ENCODE measurements around the gene CMIP. TPM values are rescaled to one million over a fixed set of nuclear protein-coding genes. Genes with fewer than 3 reads are reported as not detected.
A peak's percentile ranks its signal among the peaks of the same experiment; 100 is the strongest.

CMIP gene
- total RNA-seq, 1 experiment from 2014 or later: 16.0 TPM

DNA sequence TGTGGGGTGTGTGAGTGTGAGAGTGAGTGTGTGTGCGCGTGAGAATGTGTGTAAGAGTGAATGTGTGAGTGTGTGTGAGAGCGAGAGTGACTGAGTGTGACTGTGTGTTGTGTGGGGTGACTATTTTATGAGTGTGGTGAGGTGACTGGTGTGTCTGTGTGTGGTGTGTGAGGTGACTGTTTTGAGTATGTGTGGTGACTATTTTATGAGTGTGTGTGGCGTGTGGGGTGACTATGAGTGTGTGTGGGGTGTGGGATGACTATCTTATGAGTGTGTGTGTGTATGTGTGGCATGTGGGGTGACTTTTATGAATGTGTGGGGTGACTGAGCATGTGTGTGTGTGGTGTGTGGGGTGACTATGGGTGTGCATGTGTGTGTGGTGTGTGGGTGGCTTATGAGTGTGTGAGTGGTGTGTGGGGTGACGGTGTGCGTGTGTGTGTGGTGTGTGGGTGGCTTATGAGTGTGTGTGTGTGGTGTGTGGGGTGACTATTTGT is 181.6 kb downstream of the CMIP start:
- in situ Hi-C loops (cut with HindIII; ENCODE audit: low pct_unique_long_range_greater_than_20kb, low sequenced_read_pairs): no loop called here
- DNase-seq (ENCODE audit: low read depth): no peak

DNA sequence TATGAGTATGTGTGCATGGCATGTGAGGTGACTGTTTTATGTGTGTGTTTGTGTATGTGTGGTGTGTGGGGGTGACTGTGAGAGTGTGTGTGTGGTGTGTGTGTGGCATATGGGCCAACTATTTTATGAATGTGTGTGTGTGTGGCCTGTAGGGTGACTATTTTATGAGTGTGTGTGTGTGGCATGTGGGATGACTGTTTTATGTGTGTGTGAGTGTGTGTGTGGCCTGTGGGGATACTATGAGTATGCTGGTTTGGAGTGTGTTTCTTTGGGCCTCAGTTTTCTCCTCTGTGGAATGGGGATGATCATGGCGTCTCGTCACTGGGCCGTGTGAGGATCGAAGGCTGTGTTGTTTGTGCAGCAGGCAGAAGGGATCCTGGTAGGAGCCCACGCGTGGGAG is 182.4 kb downstream of the CMIP start:
- no peak for DNase-seq (ENCODE audit: low read depth)
- in situ Hi-C loops (cut with HindIII; ENCODE audit: low pct_unique_long_range_greater_than_20kb, low sequenced_read_pairs): no loop called here

DNA sequence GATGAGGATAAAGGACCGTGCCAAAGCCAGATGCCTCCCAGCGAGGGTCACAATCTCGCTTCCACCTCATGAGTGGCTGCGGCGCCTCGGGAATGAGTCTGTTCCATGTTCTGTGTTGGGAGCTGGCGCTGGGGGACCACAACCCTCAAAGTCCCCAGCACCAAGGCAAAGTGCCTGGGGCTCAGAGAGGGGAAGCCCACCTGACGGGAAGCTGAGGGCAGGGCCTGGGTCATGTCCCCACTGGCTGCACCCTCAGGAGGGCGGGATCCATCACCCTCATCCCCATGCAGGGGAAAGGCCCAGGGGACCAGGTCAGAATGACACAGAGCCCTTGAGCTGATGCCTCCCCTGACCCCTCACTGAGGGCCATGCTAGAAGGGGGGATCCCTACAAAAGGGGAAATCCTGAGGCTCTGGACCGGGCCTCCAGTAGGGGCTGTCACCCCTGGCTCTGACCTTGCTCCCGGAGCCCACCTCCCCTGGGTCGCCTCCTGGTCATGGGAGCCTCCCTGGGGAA is 183.2 kb downstream of the CMIP start:
- in situ Hi-C loops (cut with HindIII; ENCODE audit: low pct_unique_long_range_greater_than_20kb, low sequenced_read_pairs): no loop called here
- DNase-seq (ENCODE audit: low read depth): no peak

DNA sequence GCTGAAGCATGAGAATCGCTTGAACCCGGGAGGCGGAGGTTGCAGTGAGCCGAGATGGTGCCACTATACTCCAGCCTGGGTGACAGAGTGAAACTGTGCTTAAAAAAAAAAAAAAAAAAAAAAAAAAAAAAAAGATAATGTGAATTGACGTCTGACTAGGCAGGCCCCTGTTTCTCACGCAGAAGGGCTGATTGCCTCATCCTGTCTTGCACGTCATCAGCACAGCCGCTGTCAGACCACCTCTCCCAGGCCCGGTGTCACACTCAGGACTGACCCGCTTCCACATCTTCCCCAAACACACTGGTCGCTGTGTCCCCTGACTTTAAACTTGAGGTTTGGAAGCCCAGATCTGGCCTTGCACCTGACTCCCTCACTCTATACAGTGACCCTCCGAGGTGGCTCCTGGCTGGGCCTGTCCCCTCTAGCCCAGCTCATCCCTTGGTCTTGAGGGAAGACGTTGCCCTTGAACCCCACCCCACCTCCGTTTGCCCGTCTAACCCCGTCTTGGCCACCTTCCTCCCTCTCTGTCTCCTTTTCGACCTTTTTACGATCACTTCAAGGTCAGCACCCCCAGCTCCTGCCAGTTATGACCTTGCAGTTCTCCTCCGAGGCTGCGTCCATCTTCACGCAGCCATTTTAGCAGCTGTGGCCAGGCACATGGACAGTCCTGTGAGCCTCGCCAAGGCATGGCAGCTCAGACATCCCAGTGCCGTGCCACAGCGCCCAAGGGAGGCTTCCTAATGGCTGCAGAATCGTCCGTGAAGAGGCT is 184.6 kb downstream of the CMIP start:
- in situ Hi-C loops (cut with HindIII; ENCODE audit: low pct_unique_long_range_greater_than_20kb, low sequenced_read_pairs): no loop called here

DNA sequence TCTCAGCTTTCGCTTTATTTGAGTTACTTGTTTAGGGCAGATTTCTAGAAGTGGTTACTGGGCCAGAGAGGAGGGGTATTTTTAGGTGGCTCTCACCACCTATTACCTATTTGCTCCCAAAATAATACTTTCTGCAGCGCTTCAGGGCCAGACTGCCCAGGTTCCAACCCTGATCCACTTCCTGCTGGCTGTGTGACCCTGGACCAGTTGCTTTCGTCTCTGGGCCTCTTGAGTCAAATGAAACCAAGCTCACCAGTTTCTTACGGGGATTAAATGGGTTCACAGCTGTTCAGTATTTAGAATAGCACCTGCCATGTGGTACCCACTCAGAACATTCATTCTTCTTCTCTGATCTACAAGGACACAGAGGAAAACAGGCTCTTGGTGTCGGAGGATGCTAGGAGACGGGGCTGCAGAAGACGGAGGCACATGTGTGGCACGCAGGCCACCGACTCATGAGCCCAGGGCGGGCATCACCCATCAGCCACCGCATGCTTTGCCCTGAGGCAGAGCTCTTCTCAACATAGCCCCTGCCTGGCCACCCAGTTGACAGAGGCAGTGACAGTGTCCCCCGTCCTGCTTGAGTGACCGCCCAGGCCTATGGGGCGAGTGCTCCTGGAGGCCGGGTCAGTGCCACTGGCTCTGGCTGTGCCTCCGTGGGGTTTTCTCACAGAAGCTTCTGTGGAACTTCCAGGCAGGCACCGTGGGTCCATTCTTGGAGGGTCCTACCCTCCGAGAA is 185.5 kb downstream of the CMIP start:
- no peak for DNase-seq (ENCODE audit: low read depth)

More for the DNA sequence above, 184.6 kb downstream of the CMIP start:
- no peak for DNase-seq (ENCODE audit: low read depth)

DNA sequence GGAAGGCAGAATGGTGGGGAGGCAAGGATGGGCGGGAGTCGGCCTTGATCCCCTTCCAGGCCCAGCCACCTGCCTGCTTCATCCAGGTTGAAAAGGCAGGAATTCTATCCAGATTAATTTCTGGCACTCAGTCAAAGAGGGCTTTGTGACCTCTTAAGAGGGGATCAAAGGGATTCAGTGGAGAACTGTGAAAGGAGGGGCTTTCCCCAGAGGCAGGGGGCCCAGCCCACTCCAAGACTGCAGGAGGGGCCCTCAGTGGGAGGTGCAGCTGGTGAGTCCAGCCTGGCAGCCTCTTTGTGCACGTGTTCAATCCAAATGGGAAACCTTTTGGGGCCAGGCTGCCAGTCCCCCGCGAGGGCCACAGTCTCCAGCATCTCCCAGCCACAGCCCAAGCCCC is 186.0 kb downstream of the CMIP start:
- in situ Hi-C loops (cut with HindIII; ENCODE audit: low pct_unique_long_range_greater_than_20kb, low sequenced_read_pairs): no loop called here
- no peak for DNase-seq (ENCODE audit: low read depth)

More for the DNA sequence above, 185.5 kb downstream of the CMIP start:
- in situ Hi-C loops (cut with HindIII; ENCODE audit: low pct_unique_long_range_greater_than_20kb, low sequenced_read_pairs): no loop called here

DNA sequence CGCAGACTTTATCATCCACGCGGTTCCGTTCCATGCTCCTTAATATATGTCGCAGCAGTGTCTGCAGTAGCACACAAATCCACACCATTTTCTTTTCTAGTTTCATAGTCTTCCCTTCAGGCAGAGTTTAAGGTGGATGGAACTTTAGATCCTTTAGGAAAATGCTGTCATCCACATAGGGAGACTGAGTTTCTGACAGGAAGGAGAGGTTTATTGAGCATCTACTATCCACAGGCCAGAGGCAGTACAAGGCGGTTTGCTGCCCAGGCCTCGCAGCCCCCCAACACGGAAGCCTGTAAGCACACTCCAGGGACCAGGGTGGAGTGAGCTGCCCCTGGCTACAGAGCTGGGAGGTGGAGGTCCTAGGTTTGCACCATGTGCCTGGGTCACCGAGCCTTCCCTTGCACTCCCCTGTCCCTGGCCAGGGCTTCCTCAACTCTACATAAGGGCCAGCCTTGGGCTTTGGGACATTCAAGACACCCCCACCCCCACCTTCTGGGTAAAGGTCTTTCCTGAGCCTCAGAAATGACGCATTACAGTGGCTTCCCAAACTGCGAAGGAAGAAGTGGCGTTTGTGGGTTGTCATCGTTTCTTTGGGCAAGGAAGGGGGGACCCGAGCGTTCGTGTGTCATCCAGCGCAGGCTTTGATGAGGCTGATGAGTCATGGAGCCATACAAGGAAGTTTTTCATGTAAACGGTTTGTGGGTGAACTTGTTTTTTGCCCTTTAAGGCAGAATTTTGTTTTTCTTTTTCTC is 188.0 kb downstream of the CMIP start:
- in situ Hi-C loops (cut with HindIII; ENCODE audit: low pct_unique_long_range_greater_than_20kb, low sequenced_read_pairs): no loop called here
- DNase-seq (ENCODE audit: low read depth): peak; percentile 61

DNA sequence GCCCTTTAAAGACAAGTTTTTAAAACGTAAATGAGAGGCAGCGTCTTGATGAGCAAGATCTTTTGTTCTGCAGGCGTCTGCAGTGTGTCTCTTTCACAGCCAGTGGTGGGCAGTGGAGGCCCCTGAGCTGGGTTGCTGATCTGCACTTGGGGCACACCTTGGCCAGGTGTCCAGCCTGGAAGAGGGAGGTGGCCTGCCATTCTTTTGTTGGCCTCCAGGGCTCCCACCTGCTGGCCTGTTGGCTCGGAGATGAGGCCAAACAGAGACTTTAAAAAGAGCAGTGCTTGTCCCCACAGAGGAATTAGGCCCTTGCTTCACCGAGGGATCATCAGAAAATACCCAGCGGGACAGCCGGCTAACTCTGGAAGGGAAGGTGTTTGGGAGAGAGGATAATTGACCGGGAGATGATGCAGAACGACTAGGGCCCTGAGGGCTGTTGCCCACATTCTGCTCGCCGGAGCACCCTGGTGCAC is 188.6 kb downstream of the CMIP start:
- no peak for DNase-seq (ENCODE audit: low read depth)
- in situ Hi-C loops (cut with HindIII; ENCODE audit: low pct_unique_long_range_greater_than_20kb, low sequenced_read_pairs): no loop called here

DNA sequence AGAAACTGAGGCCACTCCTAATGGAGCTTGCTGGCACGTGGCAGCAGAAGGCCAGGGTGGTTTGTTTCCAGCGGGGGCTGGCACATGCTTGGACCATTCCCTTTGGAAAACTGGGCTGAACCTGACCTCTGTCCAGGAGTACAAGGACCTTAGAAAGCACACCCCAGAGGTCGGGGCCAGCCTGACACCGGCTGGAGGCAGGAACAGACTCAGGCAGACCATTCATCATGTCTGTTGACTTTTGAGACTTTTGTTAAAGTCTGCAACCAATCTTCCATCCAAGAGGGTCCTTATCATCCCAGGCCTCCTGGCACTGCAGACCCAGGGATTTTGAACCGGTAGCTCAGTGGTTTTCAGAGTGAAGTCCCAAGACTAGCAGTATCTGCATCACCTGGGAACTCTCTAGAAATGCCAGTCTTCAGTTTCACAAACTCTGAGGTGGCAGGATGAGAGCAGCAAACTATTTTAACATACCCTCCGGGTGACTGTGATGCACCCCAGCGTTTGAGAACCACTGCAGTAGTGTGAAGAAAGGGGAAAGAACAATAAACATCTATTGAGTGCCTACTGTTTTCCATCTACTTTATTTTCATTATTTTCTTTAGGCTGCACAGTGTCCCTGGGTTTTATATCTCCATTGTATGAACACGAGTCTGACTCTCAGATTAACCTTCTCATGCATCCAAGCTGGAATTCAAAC is 189.2 kb downstream of the CMIP start:
- no peak for DNase-seq (ENCODE audit: low read depth)
- in situ Hi-C loops (cut with HindIII; ENCODE audit: low pct_unique_long_range_greater_than_20kb, low sequenced_read_pairs): no loop called here

DNA sequence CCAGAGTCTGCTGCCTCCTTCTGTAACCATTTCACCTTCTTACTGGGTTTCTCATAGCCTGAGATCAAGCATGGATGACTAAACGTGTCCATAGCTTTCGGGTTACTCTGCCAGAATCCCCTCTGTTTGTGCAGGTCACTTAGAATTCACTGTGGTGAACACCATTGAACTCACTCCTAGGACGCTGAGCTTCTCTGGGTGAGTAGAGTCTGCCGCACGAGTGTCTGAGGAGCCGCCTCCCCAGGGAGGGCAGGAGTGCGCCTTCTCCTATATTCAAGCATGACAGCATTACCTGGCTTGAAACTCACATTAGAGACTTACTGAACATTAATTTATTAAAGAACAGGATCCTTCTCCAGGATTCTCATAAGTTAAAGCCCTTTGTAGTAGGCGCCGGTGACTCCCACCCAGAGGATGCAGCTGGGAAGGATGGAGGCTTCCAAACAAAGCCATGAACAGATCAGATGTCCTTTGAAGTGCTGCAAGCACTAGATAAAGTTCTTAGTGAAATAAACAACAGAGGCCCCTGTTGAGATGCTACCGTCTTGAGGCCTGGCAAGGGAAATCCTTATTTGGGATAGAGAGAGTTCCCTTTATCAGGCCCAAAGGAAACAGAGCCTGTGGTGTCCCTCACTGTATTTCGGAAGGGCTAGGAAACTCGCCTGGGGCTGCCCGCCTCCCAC is 189.9 kb downstream of the CMIP start:
- in situ Hi-C loops (cut with HindIII; ENCODE audit: low pct_unique_long_range_greater_than_20kb, low sequenced_read_pairs): no loop called here
- no peak for DNase-seq (ENCODE audit: low read depth)

DNA sequence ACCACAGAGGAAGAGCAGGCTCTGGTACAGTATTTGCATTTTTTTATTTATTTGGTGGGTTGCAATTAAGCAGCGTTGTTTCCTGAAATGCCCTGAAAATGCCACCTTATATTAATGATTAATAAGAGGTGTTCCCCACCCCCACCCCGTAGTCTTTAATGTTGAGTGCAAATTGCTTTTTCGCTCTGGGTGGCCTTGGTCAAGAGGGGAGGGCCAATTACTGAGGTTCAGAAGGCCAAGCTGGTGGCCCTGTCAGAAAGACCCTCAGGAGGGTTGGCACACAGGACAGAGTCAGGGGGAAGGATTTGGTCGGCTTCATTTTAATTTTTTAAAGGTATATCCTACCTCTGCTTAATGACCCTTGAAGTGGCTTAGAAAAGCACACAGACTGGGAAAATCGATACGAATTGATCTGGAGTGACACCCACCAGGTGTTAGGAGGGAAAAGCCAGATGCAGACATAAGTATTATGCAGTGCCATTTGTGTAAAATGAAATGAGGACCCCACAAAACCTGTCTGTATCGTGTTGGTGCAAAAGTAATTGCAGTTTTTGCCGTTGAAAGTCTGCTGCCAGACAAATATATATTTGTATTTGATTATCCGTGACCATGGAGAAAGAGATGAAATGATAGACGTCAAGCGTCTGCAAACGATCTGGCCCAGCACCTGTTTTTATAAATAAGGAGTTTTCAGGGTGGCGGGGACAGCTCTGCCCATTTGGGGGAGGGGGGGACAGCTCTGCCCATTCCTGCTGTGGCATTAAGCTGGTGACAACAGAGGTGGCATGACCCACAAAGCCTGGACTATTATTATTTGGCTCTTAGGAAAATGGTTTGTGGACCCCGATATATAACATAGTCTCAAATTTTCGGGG is 190.7 kb downstream of the CMIP start:
- DNase-seq (ENCODE audit: low read depth): no peak

DNA sequence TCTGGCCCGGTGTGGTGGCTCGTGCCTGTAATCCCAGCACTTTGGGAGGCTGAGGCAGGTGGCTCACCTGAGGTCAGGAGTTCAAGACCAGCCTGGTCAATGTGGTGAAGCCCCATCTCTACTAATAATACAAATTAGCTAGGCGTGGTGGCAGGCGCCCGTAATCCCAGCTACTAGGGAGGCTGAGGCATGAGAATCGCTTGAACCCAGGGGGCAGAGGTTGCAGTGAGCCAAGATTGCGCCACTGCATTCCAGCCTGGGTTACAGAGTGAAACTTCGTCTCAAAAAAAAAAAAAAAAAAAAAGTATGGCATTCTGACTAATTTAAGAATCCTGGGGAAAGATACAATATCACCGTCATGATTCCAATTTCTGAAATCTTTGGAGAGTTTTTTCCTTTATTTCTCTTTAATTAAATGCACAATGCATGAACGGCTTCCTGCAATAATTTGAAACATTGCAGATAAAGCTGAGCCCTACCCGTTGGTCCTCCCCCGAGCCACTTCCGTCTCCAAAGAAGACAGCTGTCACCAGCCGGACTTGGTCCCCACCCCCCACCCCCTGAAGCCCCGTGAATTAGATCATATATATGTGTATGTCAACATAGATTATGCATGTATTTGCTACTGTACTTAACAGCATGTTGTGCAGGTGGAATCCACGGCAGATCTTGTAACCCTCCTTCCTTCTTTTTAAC is 191.8 kb downstream of the CMIP start:
- in situ Hi-C loops (cut with HindIII; ENCODE audit: low pct_unique_long_range_greater_than_20kb, low sequenced_read_pairs): no loop called here
- DNase-seq (ENCODE audit: low read depth): no peak

More for the DNA sequence above, 190.7 kb downstream of the CMIP start:
- in situ Hi-C loops (cut with HindIII; ENCODE audit: low pct_unique_long_range_greater_than_20kb, low sequenced_read_pairs): no loop called here

DNA sequence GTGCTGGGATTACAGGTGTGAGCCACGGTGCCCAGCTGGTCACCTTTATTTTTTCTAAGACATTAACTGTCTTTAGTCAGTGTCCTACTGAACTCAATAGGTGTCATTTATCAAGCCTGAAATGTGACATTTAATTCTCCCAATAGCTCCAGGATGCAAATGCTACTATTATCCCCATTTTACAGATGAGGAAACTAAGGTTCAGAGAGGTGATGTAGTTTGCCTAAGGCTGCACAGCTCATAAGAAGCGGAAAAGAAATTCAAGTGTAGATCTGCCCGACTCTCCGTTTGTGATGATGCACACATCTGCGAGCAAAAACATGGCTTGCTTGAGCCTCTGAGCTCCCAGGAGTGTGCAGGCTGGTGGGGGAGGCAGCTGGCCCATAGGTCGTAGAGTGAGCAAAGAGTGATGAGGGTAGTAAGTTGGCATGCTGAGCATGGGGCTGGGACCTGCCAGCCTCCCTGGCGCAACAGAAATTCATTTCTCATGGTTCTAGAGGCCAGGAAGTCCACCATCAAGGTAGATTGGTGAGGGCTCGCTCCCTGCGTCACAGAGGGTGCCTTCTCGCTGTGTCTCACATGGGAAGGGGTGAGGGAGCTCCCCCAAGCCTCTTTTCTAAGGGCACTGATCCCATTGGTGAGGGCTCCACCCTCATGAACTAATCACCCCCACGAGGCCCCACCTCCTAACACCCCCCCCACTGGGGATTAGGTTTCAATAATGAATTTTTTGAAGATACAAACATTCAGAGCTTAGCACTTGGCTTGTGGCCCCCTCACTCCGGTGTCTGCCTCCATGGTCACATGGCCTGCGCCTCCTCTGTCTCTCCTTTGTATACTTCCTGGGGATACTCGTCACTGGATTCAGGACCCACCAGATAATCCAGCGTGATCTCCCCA is 193.0 kb downstream of the CMIP start:
- in situ Hi-C loops (cut with HindIII; ENCODE audit: low pct_unique_long_range_greater_than_20kb, low sequenced_read_pairs): no loop called here
- no peak for DNase-seq (ENCODE audit: low read depth)

DNA sequence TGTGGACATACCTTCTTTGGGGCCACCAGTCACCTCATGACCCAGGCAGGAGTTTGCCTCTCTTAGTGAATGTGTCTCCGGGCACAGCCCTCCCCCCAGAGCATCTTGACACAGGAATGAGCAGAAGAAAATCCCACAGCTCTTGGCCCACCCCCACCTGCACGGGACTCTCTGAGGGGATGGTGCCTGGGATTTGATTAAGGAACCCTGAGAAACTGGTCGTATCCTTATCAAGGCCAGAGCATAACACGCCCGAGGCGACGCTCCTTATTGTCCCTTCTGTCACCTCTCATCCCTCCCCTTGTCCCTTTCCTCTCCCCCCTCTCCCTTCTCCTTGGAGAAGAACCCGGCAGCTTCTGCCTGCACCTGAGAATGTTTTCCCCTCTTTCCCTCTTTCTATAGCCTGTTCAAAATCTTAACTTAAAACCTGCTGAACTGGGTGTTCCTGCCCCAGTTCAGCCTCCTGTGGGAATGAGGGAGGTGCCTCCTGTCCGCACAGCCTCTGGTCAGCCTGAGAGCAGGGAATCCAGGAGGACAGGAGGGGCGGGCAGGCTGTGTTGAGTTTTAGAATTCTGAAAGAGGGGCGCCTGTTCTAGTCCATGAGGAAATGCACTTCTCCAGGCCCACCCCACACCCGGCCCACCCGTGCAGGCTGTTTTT is 193.8 kb downstream of the CMIP start:
- in situ Hi-C loops (cut with HindIII; ENCODE audit: low pct_unique_long_range_greater_than_20kb, low sequenced_read_pairs): no loop called here
- no peak for DNase-seq (ENCODE audit: low read depth)

DNA sequence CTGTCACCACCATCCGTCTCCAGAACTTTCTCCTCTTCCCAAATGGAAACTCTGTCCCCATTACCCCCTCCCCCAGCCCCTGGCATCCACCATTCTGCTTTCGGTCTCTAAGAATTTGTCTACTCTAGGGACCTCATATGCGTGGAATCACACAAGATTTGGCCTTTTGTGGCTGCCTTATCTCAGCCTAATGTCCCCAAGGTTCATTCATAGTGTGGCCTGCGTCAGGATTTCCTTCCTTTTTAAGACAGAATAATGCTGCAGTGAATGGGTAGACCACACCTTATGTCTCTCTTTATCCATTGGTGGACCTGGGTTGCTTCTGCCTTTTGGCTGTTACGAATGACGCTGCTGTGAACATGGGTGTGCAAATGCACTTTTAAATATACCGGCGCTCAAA is 194.7 kb downstream of the CMIP start:
- no peak for DNase-seq (ENCODE audit: low read depth)
- in situ Hi-C loops (cut with HindIII; ENCODE audit: low pct_unique_long_range_greater_than_20kb, low sequenced_read_pairs): no loop called here

Data from Caki2 (cell line).